ENCODE data around the gene POU6F2.

The POU6F2 gene

GRCh38 chr7:38951213-38951612 is 26.5 kb upstream of the POU6F2 start:
- DNase-seq (ENCODE audit: low read depth) = no peak
- H3K4me3 ChIP-seq (ENCODE audit: low read depth, low read length) = no peak overlapping the region
- no peak for TF ChIP-seq CTCF (IDR thresholded peaks at IDR 0.05; ENCODE audit: low read depth, low read length, missing control alignments)

DNA sequence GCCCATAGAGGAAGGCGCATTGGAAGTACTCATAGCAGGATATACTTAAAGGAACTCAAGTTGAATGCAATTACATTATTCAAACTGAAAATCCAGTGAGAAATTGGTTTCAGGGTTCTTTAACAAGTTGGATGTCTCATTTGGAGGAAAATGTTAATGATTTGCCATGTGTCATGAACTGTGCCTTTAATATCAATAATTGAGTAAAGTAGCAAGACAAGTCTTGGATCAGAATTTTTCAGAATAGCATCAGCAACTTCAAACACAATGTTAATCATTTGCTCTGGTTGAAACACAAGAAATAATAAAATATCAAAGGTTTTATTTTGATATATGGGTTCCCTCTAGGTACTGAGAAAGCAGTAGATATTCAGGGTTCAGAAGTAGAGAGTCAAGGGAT is 24.5 kb upstream of the POU6F2 start:
- no peak for DNase-seq (ENCODE audit: low read depth)
- no peak for TF ChIP-seq CTCF (IDR thresholded peaks at IDR 0.05; ENCODE audit: low read depth, low read length, missing control alignments)
- no peak overlapping the region for H3K4me3 ChIP-seq (ENCODE audit: low read depth, low read length)

- TF ChIP-seq CTCF (IDR thresholded peaks at IDR 0.05; ENCODE audit: low read depth, low read length, missing control alignments) = no peak
- no peak overlapping the region for H3K4me3 ChIP-seq (ENCODE audit: low read depth, low read length)
- DNase-seq (ENCODE audit: low read depth) = no peak
Observed at GRCh38 chr7:38953971-38954370, 23.7 kb upstream of the POU6F2 start.

GRCh38 chr7:38955892-38956291 is 21.8 kb upstream of the POU6F2 start:
- no peak for TF ChIP-seq CTCF (IDR thresholded peaks at IDR 0.05; ENCODE audit: low read depth, low read length, missing control alignments)
- H3K4me3 ChIP-seq (ENCODE audit: low read depth, low read length) = no peak overlapping the region
- no peak for DNase-seq (ENCODE audit: low read depth)

DNA sequence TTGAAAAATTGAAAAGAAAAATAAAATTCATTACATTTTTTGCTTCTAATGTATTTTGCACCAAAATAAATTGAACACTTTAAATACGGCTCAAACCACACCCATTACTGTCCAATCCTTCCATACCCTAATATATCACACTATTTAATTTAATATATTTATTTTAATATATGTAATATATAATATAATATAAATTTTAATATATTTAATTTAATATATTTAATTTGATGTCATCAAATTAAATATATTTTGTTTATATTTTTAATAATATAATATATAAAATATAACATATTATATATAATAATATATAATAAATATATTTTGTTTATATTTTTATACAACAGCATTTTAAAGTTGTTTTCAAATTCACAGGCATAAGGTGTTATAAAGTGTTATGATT is 15.7 kb upstream of the POU6F2 start:
- DNase-seq (ENCODE audit: low read depth) = no peak
- H3K4me3 ChIP-seq (ENCODE audit: low read depth, low read length) = no peak overlapping the region
- TF ChIP-seq CTCF (IDR thresholded peaks at IDR 0.05; ENCODE audit: low read depth, low read length, missing control alignments) = no peak

- DNase-seq (ENCODE audit: low read depth) = no peak
- no peak overlapping the region for H3K4me3 ChIP-seq (ENCODE audit: low read depth, low read length)
- no peak for TF ChIP-seq CTCF (IDR thresholded peaks at IDR 0.05; ENCODE audit: low read depth, low read length, missing control alignments)
Observed at GRCh38 chr7:38964921-38965320, 12.8 kb upstream of the POU6F2 start.

- no peak for TF ChIP-seq CTCF (IDR thresholded peaks at IDR 0.05; ENCODE audit: low read depth, low read length, missing control alignments)
- no peak for DNase-seq (ENCODE audit: low read depth)
- H3K4me3 ChIP-seq (ENCODE audit: low read depth, low read length) = no peak overlapping the region
Observed at GRCh38 chr7:38973760-38974159, 3.9 kb upstream of the POU6F2 start.
